LNCAP (cell line): ENCODE data around the gene ARNT2.

Experiments
- CTCF ChIP-seq: fragments of 450-650 bp; IDR thresholded peaks from 2 replicates; pipeline ENCODE4 v1.5.1; 2017; ENCODE audit warnings: mild to moderate bottlenecking

ARNT2 gene

GRCh38 chr15:80489030-80489594 is 84.9 kb downstream of the ARNT2 start:
- no peak for TF ChIP-seq CTCF

- TF ChIP-seq CTCF, result no peak
These were observed 86.3 kb downstream of the ARNT2 start for GRCh38 chr15:80490431-80490990.

- TF ChIP-seq CTCF, result no peak
These were observed 87.1 kb downstream of the ARNT2 start for GRCh38 chr15:80491163-80491847.

GRCh38 chr15:80492409-80492808 is 88.2 kb downstream of the ARNT2 start:
- no peak for TF ChIP-seq CTCF

GRCh38 chr15:80492874-80493273 is 88.7 kb downstream of the ARNT2 start:
- no peak for TF ChIP-seq CTCF

- TF ChIP-seq CTCF, result no peak
These were observed 90.2 kb downstream of the ARNT2 start for GRCh38 chr15:80494351-80494751.

GRCh38 chr15:80494756-80495155 is 90.6 kb downstream of the ARNT2 start:
- TF ChIP-seq CTCF, result no peak
